ENCODE results near the gene USP6NL.

DNA sequence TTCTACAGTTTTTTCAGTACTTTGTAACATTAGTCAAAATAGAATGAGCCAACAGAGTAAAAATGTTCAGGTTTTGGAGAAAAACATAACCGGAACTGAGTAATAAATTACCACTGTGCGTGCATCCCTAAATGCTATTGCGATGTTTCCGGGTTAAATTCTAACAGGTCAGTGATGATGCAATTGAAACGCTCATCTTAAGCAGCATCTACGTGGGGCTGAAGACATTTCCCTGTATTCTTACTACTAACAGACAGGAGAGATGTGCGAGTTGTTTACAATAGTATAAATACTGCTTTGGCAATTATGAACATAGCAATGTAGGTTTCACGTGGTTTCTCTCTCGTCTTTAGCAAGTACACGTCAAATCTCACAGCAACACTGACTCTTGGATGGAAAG, 149.4 kb downstream of the USP6NL start:
- no peak for TF ChIP-seq FOXP1 (CRISPR knock-in tag; IDR thresholded peaks at IDR 0.05; ENCODE audit: borderline replicate concordance)
- TF ChIP-seq, protein P1, sequence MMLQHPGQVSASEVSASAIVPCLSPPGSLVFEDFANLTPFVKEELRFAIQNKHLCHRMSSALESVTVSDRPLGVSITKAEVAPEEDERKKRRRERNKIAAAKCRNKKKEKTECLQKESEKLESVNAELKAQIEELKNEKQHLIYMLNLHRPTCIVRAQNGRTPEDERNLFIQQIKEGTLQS (CRISPR knock-in tag; conservative IDR thresholded peaks at IDR 0.05): no peak
- TF ChIP-seq, protein P2, sequence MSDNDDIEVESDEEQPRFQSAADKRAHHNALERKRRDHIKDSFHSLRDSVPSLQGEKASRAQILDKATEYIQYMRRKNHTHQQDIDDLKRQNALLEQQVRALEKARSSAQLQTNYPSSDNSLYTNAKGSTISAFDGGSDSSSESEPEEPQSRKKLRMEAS (CRISPR knock-in tag; IDR thresholded peaks at IDR 0.05): no peak
- no peak for TF ChIP-seq GABPB1 (CRISPR knock-in tag; IDR thresholded peaks at IDR 0.05)
